ENCODE measurements around the gene ADGRL4.

The ADGRL4 gene

DNA sequence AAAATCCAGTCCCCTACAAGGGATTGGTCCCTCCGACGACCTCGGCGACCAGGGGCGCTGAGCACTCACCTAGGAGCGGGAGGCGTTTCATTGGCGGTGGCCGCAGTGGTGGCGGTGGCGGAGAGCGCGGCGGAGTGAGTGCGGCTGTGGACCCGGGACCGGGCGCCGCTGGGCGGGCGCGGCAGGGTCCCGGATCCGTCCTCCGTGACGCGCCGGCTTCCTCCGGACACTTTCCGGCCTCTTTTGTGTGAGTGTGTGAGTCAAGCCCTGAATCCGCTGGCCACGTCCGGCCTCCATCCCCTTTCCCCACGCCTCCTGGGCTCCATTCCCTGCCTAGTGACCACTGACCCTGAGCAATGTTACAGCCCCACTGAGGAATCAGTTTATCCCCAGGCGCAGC is at the start of gene ADGRL4:
ADGRL4 (minus strand) TSS at position 167 of the 400 bp plus-strand sequence; CDS start at position 91, 76 bp downstream.
- Histone ChIP-seq H3K4me3 (ENCODE audit: low read length) (peak within 1 kb of the TSS; percentile 79; the same call in 1 of the 2 replicates), H3K36me3 (ENCODE audit: control insufficient read depth, insufficient read depth, low read length) (no peaks in the 10 kb centered on the region), H3K27me3 (ENCODE audit: control insufficient read depth, insufficient read depth, low read length) (no peaks in the 10 kb centered on the region), H3K9me3 (ENCODE audit: control insufficient read depth, insufficient read depth, low read length) (no peaks in the 10 kb centered on the region), H3K4me1 (ENCODE audit: control insufficient read depth, insufficient read depth, low read length) (no peaks in the 10 kb centered on the region), H3K27ac (ENCODE audit: low read length) (no peak within 1 kb of the TSS)
- WGBS (ENCODE audit: insufficient coverage, insufficient read length): no CpG with 5 or more reads among the region's 35 CpGs
- peak; percentile 20 for DNase-seq (ENCODE audit: low read depth, low spot score)

DNA sequence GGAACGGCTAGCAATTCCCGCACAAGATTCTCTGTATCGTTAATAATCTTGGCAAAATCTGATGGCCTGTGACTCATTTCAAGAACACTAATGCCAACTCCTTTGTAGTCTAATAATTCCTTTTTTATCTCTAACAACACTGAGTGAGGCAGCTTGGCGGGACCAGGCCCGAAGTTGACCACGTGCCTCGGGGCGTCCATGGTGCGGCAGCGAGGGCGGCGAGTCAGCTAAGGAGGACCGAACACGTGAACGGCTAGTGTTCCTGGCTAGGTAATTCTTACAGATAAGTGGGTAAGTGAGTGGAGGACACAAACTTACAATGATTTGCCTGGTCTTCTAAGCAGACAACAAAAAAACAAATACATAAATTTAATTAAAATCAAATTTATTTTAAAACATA is 49.3 kb upstream of the ADGRL4 start:
- no peaks in the 10 kb centered on the region for H3K36me3 ChIP-seq (ENCODE audit: control insufficient read depth, insufficient read depth, low read length)
- no CpG with 5 or more reads among the region's 15 CpGs for WGBS (ENCODE audit: insufficient coverage, insufficient read length)
- H3K9me3 ChIP-seq (ENCODE audit: control insufficient read depth, insufficient read depth, low read length): no peaks in the 10 kb centered on the region
- no peak for DNase-seq (ENCODE audit: low read depth, low spot score)
- no peaks in the 10 kb centered on the region for H3K27me3 ChIP-seq (ENCODE audit: control insufficient read depth, insufficient read depth, low read length)
- H3K4me1 ChIP-seq (ENCODE audit: control insufficient read depth, insufficient read depth, low read length): no peaks in the 10 kb centered on the region
- no peak overlapping the region for H3K27ac ChIP-seq (ENCODE audit: low read length)
- H3K4me3 ChIP-seq (ENCODE audit: low read length): no peak overlapping the region

DNA sequence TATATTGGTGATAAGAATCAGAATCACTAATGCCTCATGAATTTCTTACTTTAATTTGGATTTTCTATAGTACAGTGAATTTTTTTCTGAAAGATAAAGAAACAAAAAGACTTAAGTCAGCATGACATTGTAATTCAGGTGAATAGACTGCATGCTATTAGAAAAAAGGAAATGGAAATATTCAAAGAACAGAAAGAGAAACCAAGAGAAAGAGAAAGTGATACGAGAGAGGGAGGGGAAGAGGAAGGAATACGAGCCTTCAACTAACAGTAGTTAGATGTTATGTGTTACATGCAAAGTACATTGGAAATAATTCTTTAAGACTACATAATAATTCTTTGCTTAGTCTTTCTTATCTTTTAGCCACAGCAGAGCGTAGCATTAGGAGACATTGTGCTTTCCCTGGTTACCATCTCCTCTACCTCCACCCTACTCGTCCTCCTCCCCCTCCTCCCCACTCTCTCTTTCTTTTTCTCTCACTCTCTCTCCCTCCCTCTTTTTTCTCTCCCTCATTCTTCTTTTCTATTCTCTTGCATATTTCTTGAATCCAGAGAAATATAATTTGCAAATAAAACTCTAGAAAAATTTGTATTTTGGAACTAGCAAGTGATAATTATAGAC is 46.4 kb upstream of the ADGRL4 start:
- Histone ChIP-seq H3K4me1 (ENCODE audit: control insufficient read depth, insufficient read depth, low read length) (no peaks in the 10 kb centered on the region), H3K27me3 (ENCODE audit: control insufficient read depth, insufficient read depth, low read length) (no peaks in the 10 kb centered on the region), H3K27ac (ENCODE audit: low read length) (no peak overlapping the region), H3K9me3 (ENCODE audit: control insufficient read depth, insufficient read depth, low read length) (no peaks in the 10 kb centered on the region), H3K36me3 (ENCODE audit: control insufficient read depth, insufficient read depth, low read length) (no peaks in the 10 kb centered on the region), H3K4me3 (ENCODE audit: low read length) (no peak overlapping the region)
- no peak for DNase-seq (ENCODE audit: low read depth, low spot score)
- 100% methylated on average over 1 of the region's 4 CpGs for WGBS (ENCODE audit: insufficient coverage, insufficient read length)

DNA sequence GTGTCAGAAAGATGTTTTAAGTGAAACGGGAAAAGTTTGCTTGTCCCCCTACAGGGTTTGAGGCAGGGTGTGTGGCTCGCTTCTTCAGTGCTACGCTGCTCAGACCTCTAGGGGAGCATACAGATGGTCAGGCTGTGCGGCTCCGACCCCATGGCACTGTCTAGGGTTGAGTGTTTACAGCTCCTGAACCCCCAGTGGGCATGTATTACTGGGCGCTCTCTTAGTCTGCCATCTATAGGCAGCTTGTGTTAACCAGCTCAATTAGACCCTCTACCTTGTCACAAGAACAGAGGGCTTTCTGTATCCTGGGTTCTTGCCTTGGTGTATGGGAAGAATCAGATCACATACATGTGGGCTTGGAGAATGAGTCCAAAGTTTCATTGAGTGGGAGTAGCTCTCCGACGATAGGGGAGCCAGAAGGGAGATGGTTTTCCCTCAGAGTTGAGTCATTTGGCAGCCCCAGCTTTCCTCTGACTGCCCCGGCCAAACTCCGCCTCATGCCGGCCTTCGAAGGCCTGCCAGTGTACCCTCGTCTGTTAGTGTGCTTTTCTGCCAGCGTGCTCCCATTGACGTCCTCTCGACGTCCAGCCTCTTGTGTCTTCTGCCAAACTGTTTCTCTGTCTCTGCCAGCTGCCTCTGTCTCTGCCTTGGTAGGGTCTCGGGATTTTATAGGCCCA is 38.6 kb upstream of the ADGRL4 start:
- H3K4me3 ChIP-seq (ENCODE audit: low read length): no peak overlapping the region
- WGBS (ENCODE audit: insufficient coverage, insufficient read length): no CpG with 5 or more reads among the region's 18 CpGs
- H3K9me3 ChIP-seq (ENCODE audit: control insufficient read depth, insufficient read depth, low read length): no peaks in the 10 kb centered on the region
- H3K27me3 ChIP-seq (ENCODE audit: control insufficient read depth, insufficient read depth, low read length): no peaks in the 10 kb centered on the region
- H3K36me3 ChIP-seq (ENCODE audit: control insufficient read depth, insufficient read depth, low read length): no peaks in the 10 kb centered on the region
- no peak overlapping the region for H3K27ac ChIP-seq (ENCODE audit: low read length)
- no peaks in the 10 kb centered on the region; the same call in 1 of the 2 replicates for H3K4me1 ChIP-seq (ENCODE audit: control insufficient read depth, insufficient read depth, low read length)
- DNase-seq (ENCODE audit: low read depth, low spot score): no peak

DNA sequence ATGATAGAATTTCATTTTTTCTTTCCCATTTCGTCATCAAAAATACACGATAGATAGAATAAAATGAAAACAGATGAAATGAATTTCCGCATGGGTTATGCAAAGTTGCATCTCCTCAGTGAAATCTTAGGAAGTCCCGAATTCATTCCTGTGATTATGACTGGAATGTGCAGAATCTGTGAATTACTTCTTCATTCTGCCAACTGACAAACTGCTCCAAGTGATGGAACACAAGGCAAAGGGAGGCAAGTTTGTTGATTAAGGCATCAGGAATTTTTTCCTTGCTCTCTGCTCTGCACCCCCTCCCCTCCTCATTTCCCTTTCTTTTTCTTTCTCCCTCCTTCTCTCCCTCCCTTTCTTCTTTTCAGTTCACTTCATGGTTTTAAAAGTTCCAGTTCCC is 37.0 kb upstream of the ADGRL4 start:
- Histone ChIP-seq H3K4me3 (ENCODE audit: low read length) (no peak overlapping the region), H3K9me3 (ENCODE audit: control insufficient read depth, insufficient read depth, low read length) (no peaks in the 10 kb centered on the region), H3K36me3 (ENCODE audit: control insufficient read depth, insufficient read depth, low read length) (no peaks in the 10 kb centered on the region), H3K4me1 (ENCODE audit: control insufficient read depth, insufficient read depth, low read length) (no peaks in the 10 kb centered on the region; the same call in 1 of the 2 replicates), H3K27ac (ENCODE audit: low read length) (no peak overlapping the region), H3K27me3 (ENCODE audit: control insufficient read depth, insufficient read depth, low read length) (no peaks in the 10 kb centered on the region)
- DNase-seq (ENCODE audit: low read depth, low spot score): no peak
- no CpG with 5 or more reads among the region's 4 CpGs for WGBS (ENCODE audit: insufficient coverage, insufficient read length)

DNA sequence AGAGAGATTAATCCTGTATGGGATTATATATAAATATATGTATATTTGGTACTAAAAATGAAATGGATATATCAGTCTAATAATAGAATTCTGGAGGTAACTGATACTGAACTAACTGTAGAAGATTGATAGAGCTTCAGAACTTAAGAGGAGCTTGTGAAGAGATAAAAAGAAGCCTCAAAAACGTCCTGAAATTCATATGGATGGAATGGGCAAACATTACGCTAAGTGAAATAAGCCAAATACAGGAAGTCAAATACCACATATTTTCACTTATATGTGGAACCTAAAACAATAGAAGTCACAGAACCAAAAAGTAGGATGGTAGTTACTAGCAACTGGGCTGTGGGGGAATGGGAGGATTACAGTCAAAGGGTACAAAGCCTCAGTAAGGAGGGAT is 36.0 kb upstream of the ADGRL4 start:
- no CpG with 5 or more reads among the region's 2 CpGs for WGBS (ENCODE audit: insufficient coverage, insufficient read length)
- Histone ChIP-seq H3K9me3 (ENCODE audit: control insufficient read depth, insufficient read depth, low read length) (no peaks in the 10 kb centered on the region), H3K4me3 (ENCODE audit: low read length) (no peak overlapping the region), H3K27ac (ENCODE audit: low read length) (no peak overlapping the region), H3K4me1 (ENCODE audit: control insufficient read depth, insufficient read depth, low read length) (no peaks in the 10 kb centered on the region; the same call in 1 of the 2 replicates), H3K36me3 (ENCODE audit: control insufficient read depth, insufficient read depth, low read length) (no peaks in the 10 kb centered on the region), H3K27me3 (ENCODE audit: control insufficient read depth, insufficient read depth, low read length) (no peaks in the 10 kb centered on the region)
- DNase-seq (ENCODE audit: low read depth, low spot score): no peak

DNA sequence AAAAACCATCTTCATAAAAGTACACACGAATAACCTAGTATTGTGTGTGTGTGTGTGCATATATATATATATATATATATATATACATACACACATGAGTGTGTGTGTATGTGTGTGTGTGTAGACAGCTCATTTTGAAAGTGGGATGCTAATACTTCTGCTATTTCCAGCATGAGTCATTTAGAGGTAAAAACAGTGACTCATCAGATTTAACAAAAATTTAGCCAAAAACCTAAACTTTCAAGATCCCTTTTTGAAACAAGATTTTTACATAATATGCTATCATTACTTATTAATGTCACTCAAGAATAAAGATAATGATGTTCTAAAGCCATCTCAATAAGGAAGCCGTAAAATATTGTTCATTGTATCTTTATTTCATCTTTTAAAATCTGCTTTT is 35.6 kb upstream of the ADGRL4 start:
- Histone ChIP-seq H3K9me3 (ENCODE audit: control insufficient read depth, insufficient read depth, low read length) (no peaks in the 10 kb centered on the region), H3K27me3 (ENCODE audit: control insufficient read depth, insufficient read depth, low read length) (no peaks in the 10 kb centered on the region), H3K4me1 (ENCODE audit: control insufficient read depth, insufficient read depth, low read length) (no peaks in the 10 kb centered on the region; the same call in 1 of the 2 replicates), H3K4me3 (ENCODE audit: low read length) (no peak overlapping the region), H3K27ac (ENCODE audit: low read length) (no peak overlapping the region), H3K36me3 (ENCODE audit: control insufficient read depth, insufficient read depth, low read length) (no peaks in the 10 kb centered on the region)
- no CpG with 5 or more reads among the region's 2 CpGs for WGBS (ENCODE audit: insufficient coverage, insufficient read length)
- no peak for DNase-seq (ENCODE audit: low read depth, low spot score)

DNA sequence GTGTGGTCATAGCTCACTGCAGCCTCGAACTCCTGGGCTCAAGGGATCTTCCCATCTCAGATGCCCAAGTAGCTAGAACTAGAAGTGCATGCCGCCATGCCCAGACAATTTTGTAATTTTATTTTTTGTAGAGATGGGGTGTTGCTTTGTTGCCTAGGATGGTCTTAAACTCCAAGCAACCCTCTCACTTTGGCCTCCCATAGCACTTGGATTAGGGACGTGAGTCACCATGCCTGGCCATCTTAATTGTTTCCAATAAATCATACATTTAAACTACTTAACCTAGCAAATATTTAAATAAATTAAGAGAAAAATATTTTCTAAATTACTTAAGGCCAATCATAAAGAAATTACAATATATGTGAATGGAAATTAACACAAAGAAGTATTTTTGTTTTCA is 35.1 kb upstream of the ADGRL4 start:
- peaks cover 1% of the 10 kb centered on the region; the same call in 1 of the 2 replicates for H3K9me3 ChIP-seq (ENCODE audit: control insufficient read depth, insufficient read depth, low read length)
- H3K4me3 ChIP-seq (ENCODE audit: low read length): no peak overlapping the region
- DNase-seq (ENCODE audit: low read depth, low spot score): no peak
- no CpG with 5 or more reads among the region's 3 CpGs for WGBS (ENCODE audit: insufficient coverage, insufficient read length)
- H3K36me3 ChIP-seq (ENCODE audit: control insufficient read depth, insufficient read depth, low read length): no peaks in the 10 kb centered on the region
- H3K27ac ChIP-seq (ENCODE audit: low read length): no peak overlapping the region
- H3K4me1 ChIP-seq (ENCODE audit: control insufficient read depth, insufficient read depth, low read length): no peaks in the 10 kb centered on the region; the same call in 1 of the 2 replicates
- H3K27me3 ChIP-seq (ENCODE audit: control insufficient read depth, insufficient read depth, low read length): no peaks in the 10 kb centered on the region

DNA sequence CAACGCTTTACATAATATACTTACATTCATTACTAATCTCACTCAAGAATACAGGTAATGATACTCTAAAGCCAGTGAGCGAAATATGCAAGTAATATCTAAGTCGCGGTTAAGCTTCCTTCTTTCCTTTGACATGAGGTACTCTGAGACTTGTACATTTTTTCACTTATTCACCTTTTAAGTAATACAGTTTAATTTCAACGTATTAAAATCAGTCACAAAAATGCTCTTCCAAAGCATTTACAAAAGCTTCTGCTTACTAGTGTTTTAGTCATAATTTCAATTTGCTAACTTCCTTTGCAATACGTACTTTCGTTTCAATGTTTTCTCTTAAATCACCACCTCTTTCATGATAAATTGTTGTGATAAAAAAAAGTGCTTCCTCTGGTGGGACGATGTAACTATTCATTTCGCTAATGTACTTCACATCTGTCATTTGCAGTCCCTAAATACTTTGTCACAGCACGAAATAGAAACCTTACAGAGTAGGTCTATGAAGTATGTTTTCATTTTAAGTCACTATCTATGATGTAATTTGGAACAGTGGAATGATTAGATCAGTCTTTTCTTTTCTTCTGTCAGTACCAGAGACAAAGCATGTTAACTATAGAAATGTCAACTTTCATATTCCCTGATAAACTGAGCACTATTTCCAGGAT is 34.0 kb upstream of the ADGRL4 start:
- Histone ChIP-seq H3K4me1 (ENCODE audit: control insufficient read depth, insufficient read depth, low read length) (no peaks in the 10 kb centered on the region; the same call in 1 of the 2 replicates), H3K9me3 (ENCODE audit: control insufficient read depth, insufficient read depth, low read length) (peaks cover 1% of the 10 kb centered on the region; the same call in 1 of the 2 replicates), H3K27ac (ENCODE audit: low read length) (no peak overlapping the region), H3K27me3 (ENCODE audit: control insufficient read depth, insufficient read depth, low read length) (no peaks in the 10 kb centered on the region), H3K4me3 (ENCODE audit: low read length) (no peak overlapping the region), H3K36me3 (ENCODE audit: control insufficient read depth, insufficient read depth, low read length) (no peaks in the 10 kb centered on the region)
- DNase-seq (ENCODE audit: low read depth, low spot score): no peak
- 100% methylated on average over 1 of the region's 10 CpGs for WGBS (ENCODE audit: insufficient coverage, insufficient read length)

DNA sequence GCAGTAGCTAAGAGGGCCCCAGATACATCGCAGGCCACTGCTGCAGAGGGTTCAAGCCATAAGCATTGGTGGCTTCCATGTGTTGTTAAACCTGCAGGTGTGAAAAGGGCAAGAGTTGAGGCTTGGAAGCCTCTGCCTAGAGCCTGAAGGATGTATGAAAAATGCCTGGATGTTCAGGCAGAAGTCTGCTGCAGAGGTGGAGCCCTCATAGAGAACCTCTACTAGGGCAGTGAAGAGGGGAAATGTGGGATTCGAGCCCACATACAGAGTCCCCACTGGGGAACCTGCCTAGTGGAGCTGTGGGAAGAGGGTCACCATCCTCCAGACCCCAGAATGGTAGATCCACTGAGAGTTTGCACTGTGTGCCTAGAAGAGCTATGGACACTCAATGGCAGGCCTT is 30.6 kb upstream of the ADGRL4 start:
- no peak for DNase-seq (ENCODE audit: low read depth, low spot score)

More for the DNA sequence above, 30.6 kb upstream of the ADGRL4 start:
- Histone ChIP-seq H3K9me3 (ENCODE audit: control insufficient read depth, insufficient read depth, low read length) (peaks cover 1% of the 10 kb centered on the region; the same call in 1 of the 2 replicates), H3K36me3 (ENCODE audit: control insufficient read depth, insufficient read depth, low read length) (no peaks in the 10 kb centered on the region), H3K27ac (ENCODE audit: low read length) (no peak overlapping the region), H3K4me3 (ENCODE audit: low read length) (no peak overlapping the region), H3K4me1 (ENCODE audit: control insufficient read depth, insufficient read depth, low read length) (no peaks in the 10 kb centered on the region), H3K27me3 (ENCODE audit: control insufficient read depth, insufficient read depth, low read length) (no peaks in the 10 kb centered on the region)
- WGBS (ENCODE audit: insufficient coverage, insufficient read length): no CpG with 5 or more reads among the region's 2 CpGs

Measured in iPS DF 6.9 (cell line).